B cell (primary cell): ENCODE measurements around the gene ARL16. TPM values are rescaled to one million over a fixed set of nuclear protein-coding genes. Genes with fewer than 3 reads are reported as not detected.

Experiments used
- ATAC-seq: fragments of 200-7000 bp; cut with Tn5 transposase; one replicate; pipeline ENCODE4 v1.10.0; 2021; ENCODE audit warnings: low read depth, mild to moderate bottlenecking, moderate number of reproducible peaks, moderate library complexity
- CTCF ChIA-PET: fragments of 350-600 bp; sonication (Branson Sonifier 250); formaldehyde crosslinking; loops from one replicate; lab custom pipeline; 2021; ENCODE audit warnings: antibody characterized with exemption, inconsistent platforms; lab: Charles Lee
- POLR2A ChIA-PET: fragments of 350-600 bp; sonication (Branson Sonifier 250); formaldehyde crosslinking; loops from one replicate; lab custom pipeline; 2021; ENCODE audit warnings: antibody characterized with exemption; lab: Charles Lee
- DNase-seq: peaks from one replicate; pipeline ENCODE4 v3.0.0; 2013
- H2AFZ ChIP-seq: 2 replicates; pipeline ENCODE4 v1.6.1; 2012; ENCODE audit warnings: mild to moderate bottlenecking, low read depth, low read length; ENCODE audit not compliant: insufficient read depth, poor library complexity, severe bottlenecking
- H3K27ac ChIP-seq, 2 donors: 1 replicate in 1 of 2; 2 replicates in 1 of 2; pipeline ENCODE4 v1.5.1; 2012 to 2013; ENCODE audit warnings: low read length in 2 of 2, mild to moderate bottlenecking in 2 of 2, moderate library complexity in 1 of 2
- H3K27me3 ChIP-seq, 4 experiments: fragments of 200-600 bp in 1 of 4; sonication (generic) in 1 of 4; replicated peaks in 1 of 4; 1 replicate in 2 of 4; 2 replicates in 2 of 4; pipeline versions ENCODE4 v1.6.1 to v1.7.0; 2013 to 2016; ENCODE audit warnings: low read length in 3 of 4, mild to moderate bottlenecking in 2 of 4, mixed read lengths in 1 of 4, moderate library complexity in 1 of 4; ENCODE audit not compliant: insufficient read depth in 4 of 4, control insufficient read depth in 3 of 4; ENCODE audit errors: control extremely low read depth in 1 of 4
- H3K36me3 ChIP-seq, 2 experiments: replicated peaks in 1 of 2; 1 replicate in 1 of 2; 2 replicates in 1 of 2; pipeline versions ENCODE4 v1.6.1 to v1.7.1; 2013; ENCODE audit warnings: low read length in 1 of 2; ENCODE audit not compliant: insufficient read depth in 2 of 2, control insufficient read depth in 1 of 2; ENCODE audit errors: control extremely low read depth in 1 of 2, extremely low read depth in 1 of 2
- H3K4me1 ChIP-seq, 2 donors: fragments of 200-600 bp in 1 of 2; sonication (generic) in 1 of 2; 1 replicate in 1 of 2; 2 replicates in 1 of 2; pipeline versions ENCODE4 v1.5.1 to v1.6.1; 2013 to 2017; ENCODE audit warnings: low read length in 2 of 2; ENCODE audit not compliant: control insufficient read depth in 2 of 2, insufficient read depth in 2 of 2
- H3K4me2 ChIP-seq: replicated peaks from 2 replicates; pipeline ENCODE3; 2012; ENCODE audit warnings: mild to moderate bottlenecking, low read depth, low read length; ENCODE audit not compliant: poor library complexity, severe bottlenecking
- H3K4me3 ChIP-seq, 5 experiments: fragments of 200-600 bp in 1 of 5; sonication (generic) in 1 of 5; 1 replicate in 3 of 5; 2 replicates in 2 of 5; pipeline versions ENCODE4 v1.5.1 to v1.7.0; 2011 to 2016; ENCODE audit warnings: low read length in 4 of 5, mild to moderate bottlenecking in 4 of 5, low read depth in 2 of 5, control low read depth in 1 of 5, moderate library complexity in 1 of 5; ENCODE audit not compliant: insufficient read depth in 1 of 5; ENCODE audit errors: control extremely low read depth in 1 of 5, extremely low read depth in 1 of 5
- H3K79me2 ChIP-seq: fragments of 200-600 bp; sonication (generic); one replicate; pipeline ENCODE4 v1.6.0; 2016; ENCODE audit warnings: low read length; ENCODE audit not compliant: control insufficient read depth, insufficient read depth
- H3K9ac ChIP-seq: fragments of 200-600 bp; sonication (generic); 2 replicates; pipeline ENCODE4 v1.6.1; 2017; ENCODE audit warnings: mild to moderate bottlenecking, low read length, moderate library complexity
- H3K9me3 ChIP-seq, 3 donors: one replicate each; pipeline versions ENCODE4 v1.6.1 to v1.7.1; 2013; ENCODE audit warnings: low read length in 2 of 3; ENCODE audit not compliant: control insufficient read depth in 2 of 3, insufficient read depth in 1 of 3; ENCODE audit errors: control extremely low read depth in 1 of 3
- H4K20me1 ChIP-seq: 2 replicates; pipeline ENCODE4 v1.6.0; 2012; ENCODE audit warnings: mild to moderate bottlenecking, low read length; ENCODE audit not compliant: insufficient read depth, control insufficient read depth, poor library complexity, severe bottlenecking
- H3K27ac Mint-ChIP-seq: one replicate; pipeline ENCODE4 v1.8.0; 2021; ENCODE audit warnings: mixed read lengths
- H3K27me3 Mint-ChIP-seq: one replicate; pipeline ENCODE4 v1.8.0; 2021; ENCODE audit warnings: mixed read lengths
- H3K4me1 Mint-ChIP-seq: one replicate; pipeline ENCODE4 v1.8.0; 2021; ENCODE audit warnings: mixed read lengths
- H3K4me3 Mint-ChIP-seq: one replicate; pipeline ENCODE4 v1.8.0; 2021; ENCODE audit warnings: mixed read lengths
- H3K9me3 Mint-ChIP-seq: one replicate; pipeline ENCODE4 v1.8.0; 2022; ENCODE audit warnings: mixed read lengths; ENCODE audit not compliant: insufficient read depth
- CTCF ChIP-seq: fragments of 200-600 bp; IDR thresholded peaks from one replicate; pipeline ENCODE4 v1.8.0; 2022; ENCODE audit warnings: antibody characterized with exemption, mild to moderate bottlenecking
- EZH2 ChIP-seq: IDR thresholded peaks from 2 replicates; pipeline ENCODE4 v1.6.1; 2012; ENCODE audit warnings: borderline replicate concordance, low read depth, mild to moderate bottlenecking, moderate library complexity, low read length; ENCODE audit not compliant: insufficient read depth, poor library complexity, severe bottlenecking
- WGBS: methylation state at CpG from one replicate; pipeline ENCODE4 v1.1.5; 2013; ENCODE audit warnings: missing lambda C conversion rate; ENCODE audit not compliant: insufficient coverage; 5-methylcytosine and 5-hydroxymethylcytosine counted together
- intact Hi-C: fragments of 100-400 bp; cut with micrococcal nuclease; formaldehyde crosslinking; loops from one replicate; pipeline ENCODE4 v1.10.0; 2022
- polyA plus RNA-seq: library from polyadenylated mRNA; depleted of rRNA; stranded (reverse); fragments of >200 nt; gene quantifications from 2 replicates; pipeline ENCODE4 v1.2.3, GENCODE V29; 2012
- total RNA-seq, 2 donors: library from RNA; stranded (reverse); fragments of 120-200 nt in 1 of 2; gene quantifications; 1 replicate in 1 of 2; 2 replicates in 1 of 2; pipeline versions ENCODE4 v1.2.3 to v1.2.4, GENCODE V29; 2013 to 2022

ARL16 gene
- total and polyA plus RNA-seq, 2 donors (not counting 1 experiment from before 2014, with no cell fraction given) = 32.5 to 101 TPM

- no peak overlapping the region for H3K27ac Mint-ChIP-seq
- H3K4me3 Mint-ChIP-seq = no peak overlapping the region
- TF ChIP-seq EZH2 = no peak
- no peak for TF ChIP-seq CTCF
- ATAC-seq (no peak), DNase-seq (no peak)
- H3K27ac ChIP-seq = no peak overlapping the region
- no peaks in the 10 kb centered on the region for H4K20me1 ChIP-seq
- no peaks in the 10 kb centered on the region for H3K4me1 Mint-ChIP-seq
- H3K79me2 ChIP-seq = no peaks in the 10 kb centered on the region
- H3K9me3 Mint-ChIP-seq = no peaks in the 10 kb centered on the region
- ChIA-PET CTCF (no interaction called here), POLR2A (no interaction called here)
- WGBS = 99% methylated on average over 19 of the region's 23 CpGs
- no peaks in the 10 kb centered on the region for H3K4me1 ChIP-seq
- no peaks in the 10 kb centered on the region for H3K9me3 ChIP-seq
- no peaks in the 10 kb centered on the region for H3K36me3 ChIP-seq
- peaks cover 21% of the 10 kb centered on the region for H3K27me3 Mint-ChIP-seq
- H3K4me2 ChIP-seq = no peak overlapping the region
- H3K9ac ChIP-seq = no peak overlapping the region
- no peak overlapping the region for H3K4me3 ChIP-seq
- peaks cover 0 to 4% (median 0%) of the 10 kb centered on the region in 4 experiments for H3K27me3 ChIP-seq
- intact Hi-C loops = no loop called here
- no peak overlapping the region for H2AFZ ChIP-seq
Measured at GRCh38 chr17:81727324-81728031, 43.9 kb upstream of the ARL16 start.

GRCh38 chr17:81726004-81726403 is 42.4 kb upstream of the ARL16 start:
- POLR2A ChIA-PET = no interaction called here
- TF ChIP-seq CTCF (no peak), EZH2 (no peak)
- Histone ChIP-seq H3K4me2 (no peak overlapping the region), H3K4me3 (no peak overlapping the region), H3K27me3 (peaks cover 0 to 3% (median 0%) of the 10 kb centered on the region in 4 experiments), H3K4me1 (no peaks in the 10 kb centered on the region), H3K79me2 (no peaks in the 10 kb centered on the region), H3K9me3 (no peaks in the 10 kb centered on the region), H3K36me3 (no peaks in the 10 kb centered on the region), H2AFZ (no peak overlapping the region), H4K20me1 (no peaks in the 10 kb centered on the region), H3K9ac (no peak overlapping the region), H3K27ac (no peak overlapping the region)
- intact Hi-C loops = no loop called here
- Mint-ChIP-seq H3K4me3 (no peak overlapping the region), H3K4me1 (no peaks in the 10 kb centered on the region), H3K27me3 (peaks cover 15% of the 10 kb centered on the region), H3K9me3 (no peaks in the 10 kb centered on the region), H3K27ac (no peak overlapping the region)
- CTCF ChIA-PET = interaction anchor here (0.7 to 1.2 kb wide), 2 partner anchors 9 to 15 kb away, joined by 3 to 5 read pairs; no protein-coding TSS in a partner anchor
- DNase-seq (no peak), ATAC-seq (no peak)
- WGBS = 77% methylated on average over 4 of the region's 9 CpGs
